Measurements from ENCODE around the gene UBQLN4. TPM values are rescaled to one million over a fixed set of nuclear protein-coding genes. Genes with fewer than 3 reads are reported as not detected.
"Not testable (repeated sequence)": the region's sequence is repeated elsewhere in the genome, so short reads cannot be mapped to it uniquely, and the experiment has no call there.

UBQLN4 gene
- total and polyA plus RNA-seq, 2 donors: 10.4 to 15.1 TPM

- not testable (repeated sequence) for H3K27me3 ChIP-seq (ENCODE audit: control insufficient read depth in 2 of 2, insufficient read depth in 1 of 2, low read length in 1 of 2); H3K9me3 ChIP-seq (ENCODE audit: control insufficient read depth in 2 of 2, insufficient read depth in 1 of 2, low read length in 1 of 2); H3K4me3 ChIP-seq (ENCODE audit: low read length in 2 of 2); DNase-seq (ENCODE audit: low read depth in 6 of 9, low spot score in 9 of 9); H3K27ac ChIP-seq (ENCODE audit: low read depth in 1 of 2, low read length in 1 of 2); H3K4me1 ChIP-seq (ENCODE audit: control insufficient read depth in 2 of 2, insufficient read depth in 2 of 2, low read length in 2 of 2)
- peaks cover 21 to 27% of the 10 kb centered on the region in 2 donors for H3K36me3 ChIP-seq (ENCODE audit: control insufficient read depth in 2 of 2, insufficient read depth in 2 of 2, low read length in 1 of 2)
- WGBS: 97% methylated on average over 4 of the region's 4 CpGs
Measured at GRCh38 chr1:156034991-156035390, 18.6 kb downstream of the UBQLN4 start.

GRCh38 chr1:156033011-156033410, 20.6 kb downstream of the UBQLN4 start:
- Histone ChIP-seq H3K36me3 (ENCODE audit: control insufficient read depth in 2 of 2, insufficient read depth in 2 of 2, low read length in 1 of 2) (peaks cover 12 to 16% of the 10 kb centered on the region in 2 donors), H3K4me1 (ENCODE audit: control insufficient read depth in 2 of 2, insufficient read depth in 2 of 2, low read length in 2 of 2) (no peaks in the 10 kb centered on the region), H3K4me3 (ENCODE audit: low read length in 2 of 2) (no peak overlapping the region), H3K9me3 (ENCODE audit: control insufficient read depth in 2 of 2, insufficient read depth in 1 of 2, low read length in 1 of 2) (no peaks in the 10 kb centered on the region), H3K27me3 (ENCODE audit: control insufficient read depth in 2 of 2, insufficient read depth in 1 of 2, low read length in 1 of 2) (no peaks in the 10 kb centered on the region), H3K27ac (ENCODE audit: low read depth in 1 of 2, low read length in 1 of 2) (no peak overlapping the region)
- no peak for DNase-seq (ENCODE audit: low read depth in 6 of 9, low spot score in 9 of 9)
- 76% methylated on average over 6 of the region's 6 CpGs for WGBS

GRCh38 chr1:156026588-156026987, 27.0 kb downstream of the UBQLN4 start:
- H3K4me1 ChIP-seq (ENCODE audit: control insufficient read depth in 2 of 2, insufficient read depth in 2 of 2, low read length in 2 of 2): peaks cover 0 to 3% of the 10 kb centered on the region in 2 donors
- 93% methylated on average over 4 of the region's 4 CpGs for WGBS
- H3K27me3 ChIP-seq (ENCODE audit: control insufficient read depth in 2 of 2, insufficient read depth in 1 of 2, low read length in 1 of 2): no peaks in the 10 kb centered on the region
- H3K4me3 ChIP-seq (ENCODE audit: low read length in 2 of 2): no peak overlapping the region
- no peaks in the 10 kb centered on the region for H3K9me3 ChIP-seq (ENCODE audit: control insufficient read depth in 2 of 2, insufficient read depth in 1 of 2, low read length in 1 of 2)
- H3K36me3 ChIP-seq (ENCODE audit: control insufficient read depth in 2 of 2, insufficient read depth in 2 of 2, low read length in 1 of 2): no peaks in the 10 kb centered on the region
- H3K27ac ChIP-seq (ENCODE audit: low read depth in 1 of 2, low read length in 1 of 2): no peak overlapping the region
- DNase-seq (ENCODE audit: low read depth in 6 of 9, low spot score in 9 of 9): no peak

- Histone ChIP-seq H3K9me3 (ENCODE audit: control insufficient read depth in 2 of 2, insufficient read depth in 1 of 2, low read length in 1 of 2) (no peaks in the 10 kb centered on the region), H3K27ac (ENCODE audit: low read depth in 1 of 2, low read length in 1 of 2) (no peak overlapping the region), H3K36me3 (ENCODE audit: control insufficient read depth in 2 of 2, insufficient read depth in 2 of 2, low read length in 1 of 2) (no peaks in the 10 kb centered on the region), H3K4me3 (ENCODE audit: low read length in 2 of 2) (no peak overlapping the region), H3K4me1 (ENCODE audit: control insufficient read depth in 2 of 2, insufficient read depth in 2 of 2, low read length in 2 of 2) (peaks cover 3 to 6% of the 10 kb centered on the region in 2 donors), H3K27me3 (ENCODE audit: control insufficient read depth in 2 of 2, insufficient read depth in 1 of 2, low read length in 1 of 2) (no peaks in the 10 kb centered on the region)
- WGBS: 21% methylated on average over 9 of the region's 9 CpGs
- peak in 3 of 9 donors; percentile 28 to 42 (median 33) for DNase-seq (ENCODE audit: low read depth in 6 of 9, low spot score in 9 of 9)
Measured at GRCh38 chr1:156025876-156026275, 27.7 kb downstream of the UBQLN4 start.

GRCh38 chr1:156024801-156025200, 28.8 kb downstream of the UBQLN4 start:
- H3K4me3 ChIP-seq (ENCODE audit: low read length in 2 of 2): no peak overlapping the region
- no peaks in the 10 kb centered on the region for H3K27me3 ChIP-seq (ENCODE audit: control insufficient read depth in 2 of 2, insufficient read depth in 1 of 2, low read length in 1 of 2)
- H3K9me3 ChIP-seq (ENCODE audit: control insufficient read depth in 2 of 2, insufficient read depth in 1 of 2, low read length in 1 of 2): no peaks in the 10 kb centered on the region
- no peak overlapping the region for H3K27ac ChIP-seq (ENCODE audit: low read depth in 1 of 2, low read length in 1 of 2)
- peaks cover 8 to 14% of the 10 kb centered on the region in 2 donors for H3K4me1 ChIP-seq (ENCODE audit: control insufficient read depth in 2 of 2, insufficient read depth in 2 of 2, low read length in 2 of 2)
- DNase-seq (ENCODE audit: low read depth in 6 of 9, low spot score in 9 of 9): no peak
- 94% methylated on average over 5 of the region's 5 CpGs for WGBS
- no peaks in the 10 kb centered on the region for H3K36me3 ChIP-seq (ENCODE audit: control insufficient read depth in 2 of 2, insufficient read depth in 2 of 2, low read length in 1 of 2)

- 91% methylated on average over 2 of the region's 2 CpGs for WGBS
Measured at GRCh38 chr1:156021954-156022353, 31.6 kb downstream of the UBQLN4 start.

GRCh38 chr1:156021093-156021428, 32.5 kb downstream of the UBQLN4 start:
- H3K9me3 ChIP-seq (ENCODE audit: control insufficient read depth in 2 of 2, insufficient read depth in 1 of 2, low read length in 1 of 2): no peaks in the 10 kb centered on the region
- H3K4me3 ChIP-seq (ENCODE audit: low read length in 2 of 2): peak overlapping the region; percentile 92 to 99
- WGBS: 7% methylated on average over 4 of the region's 4 CpGs
- H3K36me3 ChIP-seq (ENCODE audit: control insufficient read depth in 2 of 2, insufficient read depth in 2 of 2, low read length in 1 of 2): peaks cover 11 to 27% of the 10 kb centered on the region in 2 donors
- DNase-seq (ENCODE audit: low read depth in 6 of 9, low spot score in 9 of 9): no peak
- H3K27me3 ChIP-seq (ENCODE audit: control insufficient read depth in 2 of 2, insufficient read depth in 1 of 2, low read length in 1 of 2): no peaks in the 10 kb centered on the region
- H3K4me1 ChIP-seq (ENCODE audit: control insufficient read depth in 2 of 2, insufficient read depth in 2 of 2, low read length in 2 of 2): peaks cover 10 to 17% of the 10 kb centered on the region in 2 donors
- H3K27ac ChIP-seq (ENCODE audit: low read depth in 1 of 2, low read length in 1 of 2): no peak overlapping the region

More at GRCh38 chr1:156021954-156022353, 31.6 kb downstream of the UBQLN4 start:
- peaks cover 6 to 22% of the 10 kb centered on the region in 2 donors for H3K36me3 ChIP-seq (ENCODE audit: control insufficient read depth in 2 of 2, insufficient read depth in 2 of 2, low read length in 1 of 2)
- no peak overlapping the region for H3K27ac ChIP-seq (ENCODE audit: low read depth in 1 of 2, low read length in 1 of 2)
- H3K9me3 ChIP-seq (ENCODE audit: control insufficient read depth in 2 of 2, insufficient read depth in 1 of 2, low read length in 1 of 2): no peaks in the 10 kb centered on the region
- H3K4me1 ChIP-seq (ENCODE audit: control insufficient read depth in 2 of 2, insufficient read depth in 2 of 2, low read length in 2 of 2): peaks cover 10 to 17% of the 10 kb centered on the region in 2 donors
- no peak for DNase-seq (ENCODE audit: low read depth in 6 of 9, low spot score in 9 of 9)
- H3K4me3 ChIP-seq (ENCODE audit: low read length in 2 of 2): no peak overlapping the region
- H3K27me3 ChIP-seq (ENCODE audit: control insufficient read depth in 2 of 2, insufficient read depth in 1 of 2, low read length in 1 of 2): no peaks in the 10 kb centered on the region

GRCh38 chr1:156020293-156021092, 33.1 kb downstream of the UBQLN4 start, which contains the start of gene SSR2:
SSR2 (minus strand) TSS chr1:156020951; CDS start chr1:156020167, 784 bp downstream.
- Histone ChIP-seq H3K27ac (ENCODE audit: low read depth in 1 of 2, low read length in 1 of 2) (peak within 1 kb of the TSS; percentile 51 to 79), H3K9me3 (ENCODE audit: control insufficient read depth in 2 of 2, insufficient read depth in 1 of 2, low read length in 1 of 2) (no peaks in the 10 kb centered on the region), H3K27me3 (ENCODE audit: control insufficient read depth in 2 of 2, insufficient read depth in 1 of 2, low read length in 1 of 2) (no peaks in the 10 kb centered on the region), H3K4me1 (ENCODE audit: control insufficient read depth in 2 of 2, insufficient read depth in 2 of 2, low read length in 2 of 2) (peaks cover 10 to 14% of the 10 kb centered on the region in 2 donors), H3K36me3 (ENCODE audit: control insufficient read depth in 2 of 2, insufficient read depth in 2 of 2, low read length in 1 of 2) (peaks cover 11 to 27% of the 10 kb centered on the region in 2 donors), H3K4me3 (ENCODE audit: low read length in 2 of 2) (peak within 1 kb of the TSS; percentile 92 to 99)
- WGBS: under 1% methylated on average over 45 of the region's 45 CpGs
- DNase-seq (ENCODE audit: low read depth in 6 of 9, low spot score in 9 of 9): peak; percentile 79 to 95 (median 89)

- Histone ChIP-seq H3K36me3 (ENCODE audit: control insufficient read depth in 2 of 2, insufficient read depth in 2 of 2, low read length in 1 of 2) (peaks cover 14 to 29% of the 10 kb centered on the region in 2 donors), H3K27ac (ENCODE audit: low read depth in 1 of 2, low read length in 1 of 2) (no peak overlapping the region), H3K4me3 (ENCODE audit: low read length in 2 of 2) (peak overlapping the region; percentile 92 to 99), H3K27me3 (ENCODE audit: control insufficient read depth in 2 of 2, insufficient read depth in 1 of 2, low read length in 1 of 2) (no peaks in the 10 kb centered on the region), H3K4me1 (ENCODE audit: control insufficient read depth in 2 of 2, insufficient read depth in 2 of 2, low read length in 2 of 2) (peaks cover 10 to 14% of the 10 kb centered on the region in 2 donors), H3K9me3 (ENCODE audit: control insufficient read depth in 2 of 2, insufficient read depth in 1 of 2, low read length in 1 of 2) (no peaks in the 10 kb centered on the region)
- WGBS: 84% methylated on average over 8 of the region's 8 CpGs
- no peak for DNase-seq (ENCODE audit: low read depth in 6 of 9, low spot score in 9 of 9)
Measured at GRCh38 chr1:156019946-156020292, 33.7 kb downstream of the UBQLN4 start.

Data from thymus (tissue), 11 donors.